SKM-1 treated with dmso at 0.1 percent for 144 hours (cell line): ENCODE data around the gene ORC2.
"Not testable (repeated sequence)": the region's sequence is repeated elsewhere in the genome, so short reads cannot be mapped to it uniquely, and the experiment has no call there.

Experiments
- DNase-seq: peaks from one replicate; lab custom pipeline; 2025; ENCODE audit not compliant: unreplicated experiment; lab: John Stamatoyannopoulos, UW

Gene ORC2

GRCh38 chr2:200963124-200963917 is at the start of gene ORC2:
Gene ORC2, minus strand, starts transcription at chr2:200963660. Its CDS starts 5,537 bp downstream, at chr2:200958123.
- peak; percentile 88 for DNase-seq

GRCh38 chr2:201008296-201008829 is 44.9 kb upstream of the ORC2 start:
- DNase-seq, result no peak

- DNase-seq, result no peak
Measured at GRCh38 chr2:201007584-201007998, 44.1 kb upstream of the ORC2 start.

GRCh38 chr2:201006704-201007103 is 43.2 kb upstream of the ORC2 start:
- no peak for DNase-seq

GRCh38 chr2:201004370-201004769 is 40.9 kb upstream of the ORC2 start:
- DNase-seq, result no peak

- DNase-seq, result no peak
Measured at GRCh38 chr2:200993097-200993496, 29.6 kb upstream of the ORC2 start.

- DNase-seq, result no peak
Measured at GRCh38 chr2:200987137-200987536, 23.7 kb upstream of the ORC2 start.

GRCh38 chr2:200985799-200986198 is 22.3 kb upstream of the ORC2 start:
- no peak for DNase-seq

- no peak for DNase-seq
Measured at GRCh38 chr2:200976710-200977109, 13.2 kb upstream of the ORC2 start.

GRCh38 chr2:200975672-200976071 is 12.2 kb upstream of the ORC2 start:
- DNase-seq, result no peak

GRCh38 chr2:200970057-200970456 is 6.6 kb upstream of the ORC2 start:
- DNase-seq, result not testable (repeated sequence)

- DNase-seq, result no peak
Measured at GRCh38 chr2:200968735-200969134, 5.3 kb upstream of the ORC2 start.

GRCh38 chr2:200968162-200968561 is 4.7 kb upstream of the ORC2 start:
- no peak for DNase-seq

- no peak for DNase-seq
Measured at GRCh38 chr2:200966770-200967169, 3.3 kb upstream of the ORC2 start.

- DNase-seq, result no peak
Measured at GRCh38 chr2:200964498-200964897, 1.0 kb upstream of the ORC2 start.

GRCh38 chr2:200963918-200964252 is 425 bp upstream of the ORC2 start:
- not testable (repeated sequence) for DNase-seq

GRCh38 chr2:200962811-200963123 is 693 bp downstream of the ORC2 start:
- no peak for DNase-seq

- no peak for DNase-seq
Measured at GRCh38 chr2:200961674-200962073, 1.8 kb downstream of the ORC2 start.

- no peak for DNase-seq
Measured at GRCh38 chr2:200950378-200950777, 13.1 kb downstream of the ORC2 start.

- DNase-seq, result no peak
Measured at GRCh38 chr2:200945395-200945729, 18.1 kb downstream of the ORC2 start.

GRCh38 chr2:200944467-200945394 is 18.7 kb downstream of the ORC2 start:
- DNase-seq, result no peak

GRCh38 chr2:200943527-200944105 is 19.8 kb downstream of the ORC2 start:
- no peak for DNase-seq
